ENCODE measurements around the gene CLHC1.
"Not testable (repeated sequence)": the region's sequence is repeated elsewhere in the genome, so short reads cannot be mapped to it uniquely, and the experiment has no call there.

DNA sequence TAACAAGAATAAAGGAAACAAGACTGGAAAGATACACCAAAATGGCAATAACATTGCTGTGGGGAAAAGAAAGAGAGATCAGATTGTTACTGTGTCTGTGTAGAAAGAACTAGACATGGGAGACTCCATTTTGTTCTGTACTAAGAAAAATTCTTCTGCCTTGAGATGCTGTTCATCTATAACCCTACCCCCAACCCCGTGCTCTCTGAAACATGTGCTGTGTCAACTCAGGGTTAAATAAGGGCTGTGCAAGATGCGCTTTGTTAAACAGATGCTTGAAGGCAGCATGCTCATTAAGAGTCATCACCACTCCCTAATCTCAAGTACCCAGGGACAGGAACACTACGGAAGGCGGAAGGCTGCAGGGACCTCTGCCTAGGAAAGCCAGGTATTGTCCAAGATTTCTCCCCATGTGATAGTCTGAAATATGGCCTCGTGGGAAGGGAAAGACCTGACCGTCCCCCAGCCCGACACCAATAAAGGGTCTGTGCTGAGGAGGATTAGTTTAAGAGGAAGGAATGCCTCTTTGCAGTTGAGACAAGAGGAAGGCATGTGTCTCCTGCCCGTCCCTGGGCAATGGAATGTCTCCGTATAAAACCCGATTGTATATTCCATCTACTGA, 47.2 kb upstream of the CLHC1 start:
- TF ChIP-seq FOXM1 (IDR thresholded peaks at IDR 0.05; ENCODE audit: low read depth); CHD2 (IDR thresholded peaks at IDR 0.05; ENCODE audit: low read length, partially characterized antibody); EZH2phosphoT487 (IDR thresholded peaks at IDR 0.05; ENCODE audit: borderline replicate concordance, low read depth); EP300 (IDR thresholded peaks at IDR 0.05; ENCODE audit: borderline replicate concordance in 1 of 2, low read depth in 1 of 2, low read length in 1 of 2); POLR2AphosphoS5 (IDR thresholded peaks at IDR 0.05; ENCODE audit: low read depth, low read length); RFX5 (IDR thresholded peaks at IDR 0.05; ENCODE audit: low read length): not testable (repeated sequence)
- TF ChIP-seq, protein P1, sequence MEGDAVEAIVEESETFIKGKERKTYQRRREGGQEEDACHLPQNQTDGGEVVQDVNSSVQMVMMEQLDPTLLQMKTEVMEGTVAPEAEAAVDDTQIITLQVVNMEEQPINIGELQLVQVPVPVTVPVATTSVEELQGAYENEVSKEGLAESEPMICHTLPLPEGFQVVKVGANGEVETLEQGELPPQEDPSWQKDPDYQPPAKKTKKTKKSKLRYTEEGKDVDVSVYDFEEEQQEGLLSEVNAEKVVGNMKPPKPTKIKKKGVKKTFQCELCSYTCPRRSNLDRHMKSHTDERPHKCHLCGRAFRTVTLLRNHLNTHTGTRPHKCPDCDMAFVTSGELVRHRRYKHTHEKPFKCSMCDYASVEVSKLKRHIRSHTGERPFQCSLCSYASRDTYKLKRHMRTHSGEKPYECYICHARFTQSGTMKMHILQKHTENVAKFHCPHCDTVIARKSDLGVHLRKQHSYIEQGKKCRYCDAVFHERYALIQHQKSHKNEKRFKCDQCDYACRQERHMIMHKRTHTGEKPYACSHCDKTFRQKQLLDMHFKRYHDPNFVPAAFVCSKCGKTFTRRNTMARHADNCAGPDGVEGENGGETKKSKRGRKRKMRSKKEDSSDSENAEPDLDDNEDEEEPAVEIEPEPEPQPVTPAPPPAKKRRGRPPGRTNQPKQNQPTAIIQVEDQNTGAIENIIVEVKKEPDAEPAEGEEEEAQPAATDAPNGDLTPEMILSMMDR (IDR thresholded peaks at IDR 0.05): not testable (repeated sequence)
- TF ChIP-seq, protein P2, sequence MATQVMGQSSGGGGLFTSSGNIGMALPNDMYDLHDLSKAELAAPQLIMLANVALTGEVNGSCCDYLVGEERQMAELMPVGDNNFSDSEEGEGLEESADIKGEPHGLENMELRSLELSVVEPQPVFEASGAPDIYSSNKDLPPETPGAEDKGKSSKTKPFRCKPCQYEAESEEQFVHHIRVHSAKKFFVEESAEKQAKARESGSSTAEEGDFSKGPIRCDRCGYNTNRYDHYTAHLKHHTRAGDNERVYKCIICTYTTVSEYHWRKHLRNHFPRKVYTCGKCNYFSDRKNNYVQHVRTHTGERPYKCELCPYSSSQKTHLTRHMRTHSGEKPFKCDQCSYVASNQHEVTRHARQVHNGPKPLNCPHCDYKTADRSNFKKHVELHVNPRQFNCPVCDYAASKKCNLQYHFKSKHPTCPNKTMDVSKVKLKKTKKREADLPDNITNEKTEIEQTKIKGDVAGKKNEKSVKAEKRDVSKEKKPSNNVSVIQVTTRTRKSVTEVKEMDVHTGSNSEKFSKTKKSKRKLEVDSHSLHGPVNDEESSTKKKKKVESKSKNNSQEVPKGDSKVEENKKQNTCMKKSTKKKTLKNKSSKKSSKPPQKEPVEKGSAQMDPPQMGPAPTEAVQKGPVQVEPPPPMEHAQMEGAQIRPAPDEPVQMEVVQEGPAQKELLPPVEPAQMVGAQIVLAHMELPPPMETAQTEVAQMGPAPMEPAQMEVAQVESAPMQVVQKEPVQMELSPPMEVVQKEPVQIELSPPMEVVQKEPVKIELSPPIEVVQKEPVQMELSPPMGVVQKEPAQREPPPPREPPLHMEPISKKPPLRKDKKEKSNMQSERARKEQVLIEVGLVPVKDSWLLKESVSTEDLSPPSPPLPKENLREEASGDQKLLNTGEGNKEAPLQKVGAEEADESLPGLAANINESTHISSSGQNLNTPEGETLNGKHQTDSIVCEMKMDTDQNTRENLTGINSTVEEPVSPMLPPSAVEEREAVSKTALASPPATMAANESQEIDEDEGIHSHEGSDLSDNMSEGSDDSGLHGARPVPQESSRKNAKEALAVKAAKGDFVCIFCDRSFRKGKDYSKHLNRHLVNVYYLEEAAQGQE (IDR thresholded peaks at IDR 0.05; ENCODE audit: low read depth, low read length): not testable (repeated sequence)

All from SK-N-SH (cell line).